ENCODE results near the gene PTPRM. TPM values are rescaled to one million over a fixed set of nuclear protein-coding genes. Genes with fewer than 3 reads are reported as not detected.
A peak's percentile ranks its signal among the peaks of the same experiment; 100 is the strongest.
"Not testable (repeated sequence)": the region's sequence is repeated elsewhere in the genome, so short reads cannot be mapped to it uniquely, and the experiment has no call there.

Gene PTPRM
- total RNA-seq, 4 donors from 2014 or later: 170 to 198 (median 182) TPM

DNA sequence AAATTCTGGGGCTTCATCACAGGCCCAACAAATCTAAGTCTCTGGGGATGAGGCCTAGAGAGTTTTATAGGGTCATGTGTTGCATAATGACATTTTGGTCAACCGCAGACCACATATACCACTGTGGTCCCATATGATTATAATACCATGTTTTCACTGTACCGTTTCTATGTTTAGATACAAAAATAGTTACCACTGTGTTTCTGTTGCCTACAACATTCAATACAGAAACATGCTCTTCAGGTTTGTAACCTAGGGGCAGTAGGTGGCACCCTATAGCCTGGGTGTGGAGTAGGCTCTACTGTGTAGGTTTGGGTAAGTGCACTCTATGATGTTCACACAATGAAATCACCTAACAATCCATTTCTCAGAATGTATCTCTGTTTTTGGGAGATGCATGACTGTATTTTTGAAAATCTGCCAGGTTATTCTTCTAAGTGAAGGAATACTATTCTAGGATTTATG lies 485.2 kb downstream of the PTPRM start:
- 64 to 67% methylated on average over 2 of the region's 2 CpGs for WGBS, 2 donors

DNA sequence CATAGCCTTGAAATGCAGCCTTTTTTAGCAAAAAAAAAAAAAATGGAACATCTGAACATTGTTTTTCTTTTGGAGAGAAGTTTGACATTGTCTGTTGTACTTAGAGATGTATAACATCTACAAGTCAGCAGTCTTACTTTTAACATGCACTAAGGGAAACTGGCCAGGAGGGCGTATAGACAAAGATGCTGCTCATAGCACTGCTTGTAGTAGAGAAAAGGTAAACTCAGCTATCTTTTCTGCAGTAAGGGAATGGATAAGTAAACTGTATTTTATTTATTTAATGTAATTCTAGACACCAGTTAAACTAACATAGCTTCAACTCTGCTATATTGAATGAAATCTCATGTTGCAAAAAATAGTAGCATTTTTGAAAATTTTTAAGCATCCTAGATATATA lies 489.6 kb downstream of the PTPRM start:
- Histone ChIP-seq H3K36me3 (no peaks in the 10 kb centered on the region), H3K9me3 (no peaks in the 10 kb centered on the region), H3K27ac (no peak overlapping the region), H3K4me1 (peaks cover 10 to 13% of the 10 kb centered on the region in 2 donors), H3K4me3 (replicated peaks in 1 of 3) (no peak overlapping the region), H3K27me3 (no peaks in the 10 kb centered on the region)
- DNase-seq: no peak
- intact Hi-C loops (cut with DNase I): no loop called here
- TF ChIP-seq CTCF (IDR thresholded peaks at IDR 0.05) (no peak), POLR2A (IDR thresholded peaks at IDR 0.05) (no peak)
- 92 to 94% methylated on average over 1 of the region's 1 CpG for WGBS, 2 donors

More for the DNA sequence above, 485.2 kb downstream of the PTPRM start:
- Histone ChIP-seq H3K27ac (peak overlapping the region in 1 of 3 donors; percentile 2), H3K9me3 (no peaks in the 10 kb centered on the region), H3K4me1 (peaks cover 15 to 24% of the 10 kb centered on the region in 2 donors), H3K27me3 (no peaks in the 10 kb centered on the region), H3K4me3 (replicated peaks in 1 of 3) (no peak overlapping the region), H3K36me3 (no peaks in the 10 kb centered on the region)
- intact Hi-C loops (cut with DNase I): no loop called here
- no peak for TF ChIP-seq CTCF (IDR thresholded peaks at IDR 0.05)
- TF ChIP-seq POLR2A (IDR thresholded peaks at IDR 0.05): no peak
- DNase-seq: no peak

- WGBS, 2 donors: 95% methylated on average over 12 of the region's 22 CpGs
- H3K27me3 ChIP-seq; intact Hi-C loops (cut with DNase I); H3K4me3 ChIP-seq (replicated peaks in 1 of 3); DNase-seq; H3K4me1 ChIP-seq; H3K9me3 ChIP-seq; H3K36me3 ChIP-seq; H3K27ac ChIP-seq: not testable (repeated sequence)
Measured at GRCh38 chr18:8063152-8063551, 496.0 kb downstream of the PTPRM start.

- DNase-seq: no peak
- Histone ChIP-seq H3K4me1 (no peaks in the 10 kb centered on the region), H3K27me3 (no peaks in the 10 kb centered on the region), H3K9me3 (no peaks in the 10 kb centered on the region), H3K4me3 (replicated peaks in 1 of 3) (no peak overlapping the region), H3K36me3 (no peaks in the 10 kb centered on the region), H3K27ac (no peak overlapping the region)
- TF ChIP-seq CTCF (IDR thresholded peaks at IDR 0.05) (no peak), POLR2A (IDR thresholded peaks at IDR 0.05) (no peak)
- intact Hi-C loops (cut with DNase I): no loop called here
Measured at GRCh38 chr18:8063733-8064132, 496.6 kb downstream of the PTPRM start.

DNA sequence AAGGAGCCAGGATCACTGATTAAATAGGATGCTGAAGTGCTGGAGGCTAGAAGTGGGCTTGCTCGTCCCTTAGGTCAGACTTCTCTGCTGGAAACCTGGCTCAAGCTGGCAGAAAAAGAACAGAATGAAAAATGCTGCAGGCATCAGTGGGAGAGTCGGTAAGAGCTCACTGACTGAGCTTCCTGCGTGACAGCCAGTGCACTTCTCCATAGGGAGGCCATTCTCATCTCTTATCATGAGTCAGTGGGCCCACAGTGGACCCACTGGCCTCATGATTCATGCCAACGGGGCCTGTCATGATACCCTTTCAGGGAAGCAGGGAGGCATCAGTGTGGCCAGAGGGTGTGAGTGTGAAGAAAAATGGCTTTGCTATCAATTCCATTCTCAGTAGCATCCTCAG lies 498.2 kb downstream of the PTPRM start:
- no peaks in the 10 kb centered on the region for H3K4me1 ChIP-seq
- WGBS, 2 donors: 93 to 97% methylated on average over 4 of the region's 4 CpGs
- H3K4me3 ChIP-seq (replicated peaks in 1 of 3): no peak overlapping the region
- DNase-seq: no peak
- no peak overlapping the region for H3K27ac ChIP-seq
- no peak for TF ChIP-seq CTCF (IDR thresholded peaks at IDR 0.05)
- TF ChIP-seq POLR2A (IDR thresholded peaks at IDR 0.05): no peak
- intact Hi-C loops (cut with DNase I): no loop called here
- no peaks in the 10 kb centered on the region for H3K9me3 ChIP-seq
- H3K36me3 ChIP-seq: no peaks in the 10 kb centered on the region
- H3K27me3 ChIP-seq: no peaks in the 10 kb centered on the region

GRCh38 chr18:8065773-8066172 lies 498.7 kb downstream of the PTPRM start:
- no peak for DNase-seq
- Histone ChIP-seq H3K27ac (no peak overlapping the region), H3K36me3 (no peaks in the 10 kb centered on the region), H3K4me3 (replicated peaks in 1 of 3) (no peak overlapping the region), H3K27me3 (no peaks in the 10 kb centered on the region), H3K4me1 (no peaks in the 10 kb centered on the region), H3K9me3 (no peaks in the 10 kb centered on the region)
- WGBS, 2 donors: 95 to 100% methylated on average over 1 of the region's 1 CpG
- intact Hi-C loops (cut with DNase I): no loop called here
- TF ChIP-seq CTCF (IDR thresholded peaks at IDR 0.05) (no peak), POLR2A (IDR thresholded peaks at IDR 0.05) (no peak)
